ENCODE measurements around the gene RMI2. TPM values are rescaled to one million over a fixed set of nuclear protein-coding genes. Genes with fewer than 3 reads are reported as not detected.

The RMI2 gene
- total RNA-seq, 1 experiment from 2014 or later: 11.1 TPM

- Histone ChIP-seq H3K4me3 (ENCODE audit: low read depth in 2 of 2, low read length in 2 of 2) (no peak overlapping the region), H3K9me3 (ENCODE audit: control insufficient read depth, insufficient read depth, low read depth, low read length) (no peaks in the 10 kb centered on the region), H3K4me1 (ENCODE audit: control insufficient read depth, insufficient read depth, low read length) (no peaks in the 10 kb centered on the region), H3K27ac (ENCODE audit: low read length) (no peak overlapping the region), H3K36me3 (ENCODE audit: control insufficient read depth, insufficient read depth, low read length) (no peaks in the 10 kb centered on the region), H3K27me3 (ENCODE audit: control insufficient read depth, insufficient read depth, low read length) (no peaks in the 10 kb centered on the region)
- in situ Hi-C loops (cut with HindIII; ENCODE audit: low pct_unique_long_range_greater_than_20kb, low sequenced_read_pairs): no loop called here
- intact Hi-C loops (cut with micrococcal nuclease; ENCODE audit: unreplicated experiment): no loop called here
- TF ChIP-seq POLR2AphosphoS5 (IDR thresholded peaks at IDR 0.05; ENCODE audit: low read depth, low read length) (no peak), TCF7L2 (IDR thresholded peaks at IDR 0.05; ENCODE audit: low read depth, low read length) (no peak), SIN3A (IDR thresholded peaks at IDR 0.05; ENCODE audit: borderline replicate concordance, insufficient read depth, low read depth, low read length) (no peak), REST (IDR thresholded peaks at IDR 0.05; ENCODE audit: insufficient read depth in 1 of 2, low read depth in 2 of 2, low read length in 1 of 2) (no peak), CTCF (IDR thresholded peaks at IDR 0.05) (no peak)
- DNase-seq (ENCODE audit: low read depth, low spot score) (no peak), ATAC-seq (no peak)
- ChIA-PET POLR2A (no interaction called here), CTCF (no interaction called here)
- no TSS peak for BruUV-seq (replicated peaks)
Measured at GRCh38 chr16:11342021-11342855, 3.0 kb upstream of the RMI2 start.

GRCh38 chr16:11346700-11347319 is 1.6 kb downstream of the RMI2 start:
- no peaks in the 10 kb centered on the region for H3K36me3 ChIP-seq (ENCODE audit: control insufficient read depth, insufficient read depth, low read length)
- H3K4me1 ChIP-seq (ENCODE audit: control insufficient read depth, insufficient read depth, low read length): peaks cover 6% of the 10 kb centered on the region
- CTCF ChIA-PET: interaction anchor here (0.6 kb wide), 1 partner anchor 272 kb away, joined by 3 read pairs; no protein-coding TSS in a partner anchor
- POLR2A ChIA-PET: interaction anchor here (0.5 to 0.6 kb wide), 3 partner anchors 43 to 88 kb away, joined by 3 to 17 read pairs (median 5); no protein-coding TSS in a partner anchor
- in situ Hi-C loops (cut with HindIII; ENCODE audit: low pct_unique_long_range_greater_than_20kb, low sequenced_read_pairs): no loop called here
- DNase-seq (ENCODE audit: low read depth, low spot score): no peak
- BruUV-seq (replicated peaks): no TSS peak
- intact Hi-C loops (cut with micrococcal nuclease; ENCODE audit: unreplicated experiment): no loop called here
- H3K27me3 ChIP-seq (ENCODE audit: control insufficient read depth, insufficient read depth, low read length): no peaks in the 10 kb centered on the region
- no peaks in the 10 kb centered on the region for H3K9me3 ChIP-seq (ENCODE audit: control insufficient read depth, insufficient read depth, low read depth, low read length)
- TF ChIP-seq CTCF (IDR thresholded peaks at IDR 0.05) (no peak), TCF7L2 (IDR thresholded peaks at IDR 0.05; ENCODE audit: low read depth, low read length) (no peak), POLR2AphosphoS5 (IDR thresholded peaks at IDR 0.05; ENCODE audit: low read depth, low read length) (no peak), SIN3A (IDR thresholded peaks at IDR 0.05; ENCODE audit: borderline replicate concordance, insufficient read depth, low read depth, low read length) (no peak), REST (IDR thresholded peaks at IDR 0.05; ENCODE audit: insufficient read depth in 1 of 2, low read depth in 2 of 2, low read length in 1 of 2) (no peak)
- no peak for ATAC-seq
- no peak overlapping the region for H3K4me3 ChIP-seq (ENCODE audit: low read depth in 2 of 2, low read length in 2 of 2)
- no peak overlapping the region for H3K27ac ChIP-seq (ENCODE audit: low read length)
